Measurements from ENCODE around the gene NPHP1. TPM values are rescaled to one million over a fixed set of nuclear protein-coding genes. Genes with fewer than 3 reads are reported as not detected.
"Not testable (repeated sequence)": the region's sequence is repeated elsewhere in the genome, so short reads cannot be mapped to it uniquely, and the experiment has no call there.

Gene NPHP1
- total RNA-seq, 2 donors from 2014 or later = 5.2 to 9.7 TPM

GRCh38 chr2:110075896-110076295 is 128.9 kb downstream of the NPHP1 start:
- DNase-seq (ENCODE audit: low spot score); H3K27me3 ChIP-seq (replicated peaks; ENCODE audit: insufficient read depth); H3K9me3 ChIP-seq; H3K4me3 ChIP-seq; intact Hi-C loops (cut with DNase I); H3K27ac ChIP-seq; H3K4me1 ChIP-seq (replicated peaks); H3K36me3 ChIP-seq: not testable (repeated sequence)
- WGBS = no CpG with 5 or more reads among the region's 4 CpGs

Small RNAs within 50 kb of the gene (microRNA-seq; reads per million reads assigned to microRNA genes)
- gene MIR4436B1 = not detected

Small RNAs within 50 kb of the gene (small RNA-seq; reads per million reads assigned to genes)
- 0 reads per million in 2 donors for gene MIR4436B1

Other genes with a start within 250 kb of the NPHP1 start
- 10 to 100 TPM; 18.5 to 40.1 TPM for gene MALL, start 89.2 kb downstream of the NPHP1 start, total RNA-seq
- 100 to 1,000 TPM; 102 to 108 TPM for gene MTLN, start 7.5 kb upstream of the NPHP1 start, total RNA-seq

Data from prostate gland (tissue), 2 donors.